ENCODE results near the gene ISM2.
A peak's percentile ranks its signal among the peaks of the same experiment; 100 is the strongest.

ISM2 gene

DNA sequence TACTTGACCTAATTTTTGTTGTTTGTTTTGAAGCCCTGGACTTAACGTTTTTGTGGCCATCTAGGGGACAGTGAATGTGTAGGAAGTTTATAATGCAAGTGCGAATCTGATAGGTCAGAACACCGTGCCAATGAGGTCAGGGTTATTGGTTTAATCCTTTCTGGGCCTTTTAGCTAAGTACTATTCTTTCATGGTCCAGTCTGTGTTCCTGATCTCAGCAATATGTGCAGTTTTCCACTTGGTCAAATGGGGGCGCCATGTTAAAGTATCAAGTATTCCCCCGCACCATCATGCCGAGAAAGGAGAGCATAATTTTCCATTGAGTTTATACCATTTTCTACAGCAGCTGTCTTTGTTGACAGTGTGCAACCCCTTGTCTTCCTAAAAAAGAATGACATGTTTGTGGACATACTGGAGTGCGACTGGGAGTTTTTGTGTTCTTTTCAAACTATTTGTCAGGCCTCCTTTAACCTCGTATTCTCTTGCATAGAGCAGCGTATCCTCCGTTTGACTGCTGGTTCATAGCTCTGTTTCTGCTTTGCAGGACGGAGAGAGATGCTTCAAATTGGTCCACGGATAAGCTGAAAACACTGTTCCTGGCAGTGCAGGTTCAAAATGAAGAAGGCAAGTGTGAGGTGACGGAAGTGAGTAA lies 39.4 kb downstream of the ISM2 start:
- DNase-seq = peak; percentile 44

DNA sequence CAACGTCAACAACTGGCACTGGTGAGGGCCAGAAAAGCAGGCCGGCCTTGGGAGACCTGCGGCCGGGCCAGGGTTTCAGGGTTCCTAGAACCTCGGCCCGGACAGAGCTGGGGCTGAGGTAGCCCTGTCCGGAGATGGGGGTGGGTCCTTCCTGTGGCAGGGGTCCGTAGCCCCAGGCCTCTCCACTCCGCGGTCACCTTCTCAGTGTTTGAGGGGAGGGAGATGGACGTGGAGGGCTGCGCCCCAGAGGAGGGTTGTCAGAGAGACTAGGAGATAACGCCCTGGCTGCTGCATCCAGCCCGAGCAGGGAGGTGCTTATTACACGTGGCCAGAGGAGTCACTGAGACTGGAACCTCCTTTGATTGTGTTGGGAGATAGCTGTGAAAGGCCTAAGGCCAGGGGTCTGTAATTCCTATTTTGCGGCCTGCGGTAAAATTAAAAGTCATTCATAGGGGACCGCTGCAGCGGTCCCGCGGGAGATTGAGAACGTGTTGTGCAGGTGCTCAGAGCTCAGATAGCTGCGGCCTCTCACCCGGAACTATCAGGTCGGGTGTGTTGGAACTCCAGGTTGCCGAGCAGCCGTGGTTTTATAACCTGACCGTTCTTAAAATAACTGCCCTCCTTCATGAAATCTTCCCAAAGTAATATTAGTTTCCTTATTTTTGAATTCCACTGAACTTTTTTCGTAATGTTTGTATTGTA lies 40.2 kb downstream of the ISM2 start:
- peak; percentile 67 for DNase-seq

GRCh38 chr14:77457522-77458248 lies 40.9 kb downstream of the ISM2 start, which contains the start of the genes AHSA1 and VIPAS39:
Gene AHSA1 (plus strand): TSS chr14:77458093. CDS start chr14:77458190, 97 bp downstream.
Gene VIPAS39 (minus strand): TSS chr14:77457601. CDS start chr14:77454102, 3,499 bp downstream.
- peak; percentile 95 for DNase-seq

GRCh38 chr14:77457115-77457521 lies 41.5 kb downstream of the ISM2 start:
- no peak for DNase-seq

DNA sequence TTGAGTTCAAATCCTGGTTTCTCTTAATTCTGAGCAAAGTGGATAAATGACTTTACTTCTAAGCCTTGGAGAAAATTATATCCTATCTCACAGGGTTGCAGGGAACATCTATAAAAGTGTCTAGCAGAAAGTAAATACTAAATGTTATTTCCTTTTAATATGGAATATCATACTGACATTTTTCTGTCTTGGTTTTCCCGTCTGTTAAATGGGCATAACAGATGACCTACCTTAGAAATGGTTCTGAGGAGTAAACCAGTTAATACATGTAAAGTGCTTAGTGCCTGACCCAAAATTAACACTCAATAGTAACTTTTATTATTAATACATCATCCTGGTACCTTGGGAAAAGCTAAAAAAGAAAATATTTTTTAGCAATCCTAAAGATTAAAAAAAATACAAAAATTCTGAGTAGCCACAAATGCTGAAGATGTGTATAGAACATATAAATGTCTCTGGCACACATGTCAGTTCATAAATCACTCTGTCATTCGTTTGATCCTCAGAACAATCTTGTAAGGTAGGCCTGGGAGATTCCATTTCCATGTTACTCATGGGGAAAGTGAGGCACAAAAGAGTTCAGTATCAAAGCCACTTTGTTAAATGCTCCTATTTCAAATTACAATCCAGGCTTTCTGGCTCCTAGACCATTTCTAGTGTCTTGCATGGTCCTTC lies 42.5 kb downstream of the ISM2 start:
- DNase-seq = no peak

GRCh38 chr14:77442196-77442595 lies 56.4 kb downstream of the ISM2 start:
- no peak for DNase-seq

DNA sequence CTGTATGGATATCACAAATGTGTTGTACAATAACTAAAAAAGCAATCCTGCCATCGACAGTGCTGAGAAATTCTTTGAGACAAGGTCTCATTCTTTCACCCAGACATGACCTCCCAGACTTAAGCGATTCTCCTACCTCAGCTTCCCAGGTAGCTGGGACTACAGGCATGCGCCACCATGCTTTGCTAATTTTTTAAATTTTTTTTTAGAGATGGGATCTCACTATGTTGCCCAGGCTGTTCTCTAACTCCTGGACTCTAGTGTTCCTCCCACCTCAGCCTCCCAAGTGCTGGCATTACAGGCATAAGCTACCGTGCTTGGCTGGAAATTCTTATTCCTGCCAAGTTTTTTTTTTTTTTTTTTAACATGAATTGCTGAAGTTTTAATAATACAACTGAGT lies 58.8 kb downstream of the ISM2 start:
- no peak for DNase-seq

GRCh38 chr14:77438596-77438995 lies 60.0 kb downstream of the ISM2 start:
- DNase-seq = no peak

- DNase-seq = no peak
These were observed 62.6 kb downstream of the ISM2 start for GRCh38 chr14:77436042-77436441.

DNA sequence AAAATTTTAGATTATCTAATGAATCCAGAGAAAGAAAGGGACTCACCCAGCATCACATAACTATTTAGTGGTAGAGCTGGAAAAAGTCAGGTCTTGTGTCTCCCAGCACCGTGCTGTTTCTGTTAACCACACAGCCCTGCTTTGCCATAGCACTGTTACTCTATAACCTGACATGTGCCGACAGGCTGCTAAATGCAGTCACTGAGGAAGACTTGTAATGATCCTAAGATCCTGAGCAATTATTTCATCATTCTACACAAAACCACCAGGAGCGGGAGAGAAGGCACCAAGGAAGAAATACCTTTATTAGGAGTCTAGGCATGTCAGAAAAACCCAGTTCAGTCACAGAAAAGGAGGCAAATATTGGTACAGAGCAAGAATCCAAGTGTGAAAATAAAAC lies 72.2 kb downstream of the ISM2 start:
- no peak for DNase-seq

- DNase-seq = no peak
These were observed 73.8 kb downstream of the ISM2 start for GRCh38 chr14:77424862-77425261.
